SU-DHL-6 (cell line): ENCODE data around the gene FAM20C.
A peak's percentile ranks its signal among the peaks of the same experiment; 100 is the strongest.

Experiments
- H2AFZ ChIP-seq: fragments of 200-600 bp; sonication (generic); 2 replicates; pipeline ENCODE4 v1.6.1; 2014; ENCODE audit warnings: low read depth, mild to moderate bottlenecking, moderate library complexity, mixed read lengths, antibody characterized with exemption, low read length; ENCODE audit not compliant: severe bottlenecking
- H3F3A ChIP-seq: fragments of 200-600 bp; shearing (Covaris generic); 2 replicates; pipeline ENCODE4 v1.6.0; 2016; ENCODE audit warnings: antibody characterized with exemption, mild to moderate bottlenecking; ENCODE audit not compliant: insufficient read depth
- H3K27ac ChIP-seq: fragments of 200-600 bp; sonication (generic); 2 replicates; pipeline ENCODE4 v1.5.1; 2016; ENCODE audit warnings: low read depth, mild to moderate bottlenecking, low read length, moderate library complexity, mixed read lengths
- H3K27me3 ChIP-seq: fragments of 200-600 bp; sonication (generic), shearing (Covaris generic); 2 replicates; pipeline ENCODE4 v1.6.0; 2014; ENCODE audit warnings: mild to moderate bottlenecking, low read length
- H3K36me3 ChIP-seq: fragments of 200-600 bp; sonication (generic); 2 replicates; pipeline ENCODE4 v1.6.1; 2014; ENCODE audit warnings: mild to moderate bottlenecking, low read length, mixed read lengths
- H3K4me2 ChIP-seq: fragments of 300-600, 200-600 bp; shearing (Covaris generic), sonication (generic); 2 replicates; pipeline ENCODE4 v1.6.0; 2014; ENCODE audit warnings: low read length, low read depth, mild to moderate bottlenecking; ENCODE audit not compliant: poor library complexity, severe bottlenecking
- H3K4me3 ChIP-seq: fragments of 200-600 bp; sonication (generic); 2 replicates; pipeline ENCODE4 v1.5.1; 2014; ENCODE audit warnings: antibody characterized with exemption, low read length, mild to moderate bottlenecking, mixed read lengths; ENCODE audit not compliant: insufficient read depth, poor library complexity, severe bottlenecking
- H3K79me2 ChIP-seq: fragments of 200-600 bp; sonication (generic); 2 replicates; pipeline ENCODE4 v1.6.1; 2014; ENCODE audit warnings: mild to moderate bottlenecking, low read length, moderate library complexity; ENCODE audit not compliant: insufficient read depth
- H3K9ac ChIP-seq: fragments of 200-600 bp; sonication (generic); 2 replicates; pipeline ENCODE4 v1.7.0; 2014; ENCODE audit warnings: mild to moderate bottlenecking, low read length
- H3K9me2 ChIP-seq: fragments of 200-600 bp; sonication (generic); replicated peaks from 2 replicates; pipeline ENCODE4 v1.6.1; 2014; ENCODE audit warnings: low read length; ENCODE audit not compliant: insufficient read depth
- H3K9me3 ChIP-seq: fragments of 200-600 bp; sonication (generic); 2 replicates; pipeline ENCODE4 v1.6.1; 2014; ENCODE audit warnings: low read length, mixed read lengths; ENCODE audit not compliant: insufficient read depth
- H4K20me1 ChIP-seq: fragments of 200-600 bp; sonication (generic); 2 replicates; pipeline ENCODE4 v1.6.1; 2014; ENCODE audit warnings: low read depth, mild to moderate bottlenecking, antibody characterized with exemption, low read length, moderate library complexity, mixed read lengths
- CTCF ChIP-seq: fragments of 200-600 bp; sonication (generic); IDR thresholded peaks from one replicate; pipeline ENCODE4 v1.5.1; 2017; ENCODE audit warnings: antibody characterized with exemption, mild to moderate bottlenecking, low read length, moderate library complexity; ENCODE audit not compliant: insufficient read depth, poor library complexity, severe bottlenecking
- EZH2phosphoT487 ChIP-seq: fragments of 200-600 bp; sonication (generic), shearing (Covaris generic); conservative IDR thresholded peaks from 2 replicates; pipeline ENCODE4 v1.6.1; 2018; ENCODE audit warnings: mild to moderate bottlenecking, antibody characterized with exemption, low read length, moderate library complexity, mixed read lengths

The FAM20C gene

GRCh38 chr7:144454-144826 is 47.9 kb upstream of the FAM20C start:
- Histone ChIP-seq H3K9ac (no peak overlapping the region), H3K36me3 (no peaks in the 10 kb centered on the region), H3K4me3 (no peak overlapping the region), H3F3A (no peaks in the 10 kb centered on the region), H3K27ac (no peak overlapping the region), H3K9me2 (no peaks in the 10 kb centered on the region), H3K27me3 (no peaks in the 10 kb centered on the region), H3K9me3 (no peaks in the 10 kb centered on the region), H2AFZ (no peak overlapping the region), H4K20me1 (no peaks in the 10 kb centered on the region), H3K79me2 (no peaks in the 10 kb centered on the region), H3K4me2 (no peak overlapping the region)
- no peak for TF ChIP-seq CTCF
- no peak for TF ChIP-seq EZH2phosphoT487

DNA sequence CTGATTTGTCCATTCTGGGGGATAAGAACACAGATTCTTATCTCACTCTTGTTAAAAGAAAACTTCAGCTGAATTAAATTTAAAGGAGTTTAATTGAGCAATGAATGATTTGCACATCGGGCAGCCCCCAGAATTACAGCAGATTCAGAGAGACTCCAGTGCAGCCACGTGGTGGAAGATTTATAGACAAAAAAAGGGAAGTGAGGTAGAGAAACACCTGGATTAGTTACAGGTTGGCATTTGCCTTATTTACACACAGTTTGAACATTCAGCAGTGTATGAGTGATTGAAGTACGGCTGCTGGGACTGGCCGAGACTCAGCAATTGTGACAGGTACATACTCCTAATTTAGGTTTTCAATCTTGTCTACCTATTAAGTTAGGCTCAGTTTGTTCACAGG is 46.5 kb upstream of the FAM20C start:
- Histone ChIP-seq H3K9me2 (no peaks in the 10 kb centered on the region), H3F3A (no peaks in the 10 kb centered on the region), H3K9ac (no peak overlapping the region), H3K27me3 (no peaks in the 10 kb centered on the region), H3K4me2 (no peak overlapping the region), H3K27ac (no peak overlapping the region), H2AFZ (no peak overlapping the region), H3K4me3 (no peak overlapping the region), H4K20me1 (no peaks in the 10 kb centered on the region), H3K9me3 (no peaks in the 10 kb centered on the region), H3K36me3 (no peaks in the 10 kb centered on the region), H3K79me2 (no peaks in the 10 kb centered on the region)
- TF ChIP-seq CTCF: no peak
- no peak for TF ChIP-seq EZH2phosphoT487

DNA sequence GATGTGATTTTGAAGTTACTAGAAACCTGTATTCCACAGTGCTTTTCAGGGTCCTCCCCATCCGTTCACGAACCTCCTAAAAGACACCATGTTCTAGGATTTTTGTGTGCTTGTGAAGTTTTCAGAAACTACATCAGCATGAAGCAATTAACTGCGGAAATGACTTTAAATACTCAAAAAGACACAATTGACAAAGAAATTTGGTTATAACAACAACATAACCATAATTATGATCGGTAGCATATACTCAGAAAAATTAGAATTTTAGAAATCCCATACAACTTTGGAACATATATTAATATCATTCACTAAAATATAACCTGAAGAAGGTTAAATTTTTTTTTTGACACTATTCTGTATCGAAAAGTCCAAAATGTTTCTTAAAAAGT is 43.8 kb upstream of the FAM20C start:
- H3K4me2 ChIP-seq: peak overlapping the region; percentile 12
- no peaks in the 10 kb centered on the region for H3K27me3 ChIP-seq
- H3K27ac ChIP-seq: no peak overlapping the region
- H3K9ac ChIP-seq: no peak overlapping the region
- H3K36me3 ChIP-seq: no peaks in the 10 kb centered on the region
- TF ChIP-seq CTCF: no peak
- TF ChIP-seq EZH2phosphoT487: no peak
- H3K4me3 ChIP-seq: no peak overlapping the region
- H3K9me3 ChIP-seq: no peaks in the 10 kb centered on the region
- no peaks in the 10 kb centered on the region for H3K79me2 ChIP-seq
- H2AFZ ChIP-seq: no peak overlapping the region
- H3F3A ChIP-seq: no peaks in the 10 kb centered on the region
- H3K9me2 ChIP-seq: no peaks in the 10 kb centered on the region
- no peaks in the 10 kb centered on the region for H4K20me1 ChIP-seq
